Measurements from ENCODE around the gene DIAPH2.

GRCh38 chrX:96692454-96692853 is 7.8 kb downstream of the DIAPH2 start:
- TF ChIP-seq GATA3 (IDR thresholded peaks at IDR 0.05; ENCODE audit: low read depth, low read length) (no peak), GATA2 (IDR thresholded peaks at IDR 0.05; ENCODE audit: low read depth, low read length) (no peak)

Data from SH-SY5Y (cell line).